ENCODE measurements around the gene DOCK7. TPM values are rescaled to one million over a fixed set of nuclear protein-coding genes. Genes with fewer than 3 reads are reported as not detected.

The DOCK7 gene
- total and polyA plus RNA-seq, 2 of the 13 experiments (the other 11 are each of a cell fraction or from before 2014, with no cell fraction given) = 45.7 to 67.2 TPM

GRCh38 chr1:62687421-62687902, 724 bp downstream of the DOCK7 start (continued):
- TF ChIP-seq, protein P1, sequence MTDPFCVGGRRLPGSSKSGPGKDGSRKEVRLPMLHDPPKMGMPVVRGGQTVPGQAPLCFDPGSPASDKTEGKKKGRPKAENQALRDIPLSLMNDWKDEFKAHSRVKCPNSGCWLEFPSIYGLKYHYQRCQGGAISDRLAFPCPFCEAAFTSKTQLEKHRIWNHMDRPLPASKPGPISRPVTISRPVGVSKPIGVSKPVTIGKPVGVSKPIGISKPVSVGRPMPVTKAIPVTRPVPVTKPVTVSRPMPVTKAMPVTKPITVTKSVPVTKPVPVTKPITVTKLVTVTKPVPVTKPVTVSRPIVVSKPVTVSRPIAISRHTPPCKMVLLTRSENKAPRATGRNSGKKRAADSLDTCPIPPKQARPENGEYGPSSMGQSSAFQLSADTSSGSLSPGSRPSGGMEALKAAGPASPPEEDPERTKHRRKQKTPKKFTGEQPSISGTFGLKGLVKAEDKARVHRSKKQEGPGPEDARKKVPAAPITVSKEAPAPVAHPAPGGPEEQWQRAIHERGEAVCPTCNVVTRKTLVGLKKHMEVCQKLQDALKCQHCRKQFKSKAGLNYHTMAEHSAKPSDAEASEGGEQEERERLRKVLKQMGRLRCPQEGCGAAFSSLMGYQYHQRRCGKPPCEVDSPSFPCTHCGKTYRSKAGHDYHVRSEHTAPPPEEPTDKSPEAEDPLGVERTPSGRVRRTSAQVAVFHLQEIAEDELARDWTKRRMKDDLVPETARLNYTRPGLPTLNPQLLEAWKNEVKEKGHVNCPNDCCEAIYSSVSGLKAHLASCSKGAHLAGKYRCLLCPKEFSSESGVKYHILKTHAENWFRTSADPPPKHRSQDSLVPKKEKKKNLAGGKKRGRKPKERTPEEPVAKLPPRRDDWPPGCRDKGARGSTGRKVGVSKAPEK (CRISPR knock-in tag; IDR thresholded peaks at IDR 0.05; ENCODE audit: borderline replicate concordance) = no peak
- TF ChIP-seq ZNF12 (CRISPR knock-in tag; IDR thresholded peaks at IDR 0.05) = no peak
- TF ChIP-seq ATAD3A (CRISPR knock-in tag; IDR thresholded peaks at IDR 0.05) = no peak
- no peak for TF ChIP-seq ZNF652 (CRISPR knock-in tag; IDR thresholded peaks at IDR 0.05; ENCODE audit: borderline replicate concordance, low read depth)
- no peak for TF ChIP-seq FOXK1 (CRISPR knock-in tag; IDR thresholded peaks at IDR 0.05; ENCODE audit: borderline replicate concordance, low read depth)
- TF ChIP-seq ZSCAN5A (CRISPR knock-in tag; IDR thresholded peaks at IDR 0.05; ENCODE audit: borderline replicate concordance) = no peak
- no peak for TF ChIP-seq THYN1 (CRISPR knock-in tag; IDR thresholded peaks at IDR 0.05; ENCODE audit: borderline replicate concordance, low read depth)
- TF ChIP-seq SIN3B (IDR thresholded peaks at IDR 0.05; ENCODE audit: low read length) = no peak
- TF ChIP-seq MATR3 (CRISPR knock-in tag; IDR thresholded peaks at IDR 0.05) = no peak
- TF ChIP-seq ZNF382 (CRISPR knock-in tag; IDR thresholded peaks at IDR 0.05; ENCODE audit: borderline replicate concordance) = no peak
- TF ChIP-seq, protein P2, sequence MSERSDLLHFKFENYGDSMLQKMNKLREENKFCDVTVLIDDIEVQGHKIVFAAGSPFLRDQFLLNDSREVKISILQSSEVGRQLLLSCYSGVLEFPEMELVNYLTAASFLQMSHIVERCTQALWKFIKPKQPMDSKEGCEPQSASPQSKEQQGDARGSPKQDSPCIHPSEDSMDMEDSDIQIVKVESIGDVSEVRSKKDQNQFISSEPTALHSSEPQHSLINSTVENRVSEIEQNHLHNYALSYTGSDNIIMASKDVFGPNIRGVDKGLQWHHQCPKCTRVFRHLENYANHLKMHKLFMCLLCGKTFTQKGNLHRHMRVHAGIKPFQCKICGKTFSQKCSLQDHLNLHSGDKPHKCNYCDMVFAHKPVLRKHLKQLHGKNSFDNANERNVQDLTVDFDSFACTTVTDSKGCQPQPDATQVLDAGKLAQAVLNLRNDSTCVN (CRISPR knock-in tag; IDR thresholded peaks at IDR 0.05; ENCODE audit: borderline replicate concordance) = no peak
- TF ChIP-seq SMAD1 (CRISPR knock-in tag; IDR thresholded peaks at IDR 0.05; ENCODE audit: borderline replicate concordance, low read depth) = no peak
- no peak for TF ChIP-seq NR0B2 (CRISPR knock-in tag; IDR thresholded peaks at IDR 0.05)
- no peak for TF ChIP-seq ZFP37 (CRISPR knock-in tag; IDR thresholded peaks at IDR 0.05; ENCODE audit: borderline replicate concordance)
- TF ChIP-seq ZIK1 (CRISPR knock-in tag; IDR thresholded peaks at IDR 0.05; ENCODE audit: borderline replicate concordance, low read depth) = no peak
- no peak; the same call in 1 of the 2 replicates for TF ChIP-seq HES4 (CRISPR knock-in tag; IDR thresholded peaks at IDR 0.05; ENCODE audit: borderline replicate concordance)
- TF ChIP-seq CREM (IDR thresholded peaks at IDR 0.05) = peak; percentile 11; the same call in 1 of the 2 replicates
- no peak for TF ChIP-seq CREM (CRISPR knock-in tag; IDR thresholded peaks at IDR 0.05)
- peak; percentile 92 for TF ChIP-seq GZF1 (CRISPR knock-in tag; IDR thresholded peaks at IDR 0.05)
- no peak for TF ChIP-seq SSRP1 (CRISPR knock-in tag; IDR thresholded peaks at IDR 0.05)
- no peak for TF ChIP-seq RFX1 (IDR thresholded peaks at IDR 0.05)
- no peak for TF ChIP-seq ZNF674 (CRISPR knock-in tag; IDR thresholded peaks at IDR 0.05; ENCODE audit: low read depth)
- no peak for TF ChIP-seq JUND (CRISPR knock-in tag; IDR thresholded peaks at IDR 0.05)
- no peak for TF ChIP-seq ARNT2 (CRISPR knock-in tag; IDR thresholded peaks at IDR 0.05; ENCODE audit: low read depth)
- TF ChIP-seq, protein P3, sequence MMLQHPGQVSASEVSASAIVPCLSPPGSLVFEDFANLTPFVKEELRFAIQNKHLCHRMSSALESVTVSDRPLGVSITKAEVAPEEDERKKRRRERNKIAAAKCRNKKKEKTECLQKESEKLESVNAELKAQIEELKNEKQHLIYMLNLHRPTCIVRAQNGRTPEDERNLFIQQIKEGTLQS (CRISPR knock-in tag; IDR thresholded peaks at IDR 0.05) = no peak
- peak; percentile 29; the same call in 1 of the 2 replicates for TF ChIP-seq ZNF264 (CRISPR knock-in tag; IDR thresholded peaks at IDR 0.05)
- no peak for TF ChIP-seq ETV5 (CRISPR knock-in tag; IDR thresholded peaks at IDR 0.05; ENCODE audit: borderline replicate concordance)

Data from HepG2 (cell line).